IPS-18a (cell line): ENCODE data around the gene BGLAP.

ENCODE experiments used
- H3K27ac ChIP-seq: one replicate; pipeline ENCODE4 v1.5.1; 2013; ENCODE audit warnings: low read length
- H3K27me3 ChIP-seq: one replicate; pipeline ENCODE4 v1.6.1; 2013; ENCODE audit warnings: mild to moderate bottlenecking, low read length; ENCODE audit not compliant: control insufficient read depth, insufficient read depth
- H3K36me3 ChIP-seq: one replicate; pipeline ENCODE4 v1.6.1; 2013; ENCODE audit warnings: low read depth, low read length; ENCODE audit not compliant: control insufficient read depth
- H3K4me1 ChIP-seq: one replicate; pipeline ENCODE4 v1.6.1; 2013; ENCODE audit warnings: low read depth, low read length; ENCODE audit not compliant: control insufficient read depth
- H3K4me3 ChIP-seq: one replicate; pipeline ENCODE4 v1.5.1; 2013; ENCODE audit warnings: low read length
- H3K9ac ChIP-seq: one replicate; pipeline ENCODE4 v1.6.1; 2013; ENCODE audit warnings: mild to moderate bottlenecking, low read length, moderate library complexity
- H3K9me3 ChIP-seq: one replicate; pipeline ENCODE4 v1.6.1; 2013; ENCODE audit warnings: low read depth, low read length; ENCODE audit not compliant: control insufficient read depth

Gene BGLAP

GRCh38 chr1:156241926-156242325 lies at the start of gene BGLAP:
Gene BGLAP (plus strand): TSS chr1:156242184. CDS start chr1:156242232, 48 bp downstream.
- no peak within 1 kb of the TSS for H3K9ac ChIP-seq
- no peak within 1 kb of the TSS for H3K27ac ChIP-seq
- no peaks in the 10 kb centered on the region for H3K27me3 ChIP-seq
- peaks cover 20% of the 10 kb centered on the region for H3K36me3 ChIP-seq
- no peaks in the 10 kb centered on the region for H3K4me1 ChIP-seq
- no peak within 1 kb of the TSS for H3K4me3 ChIP-seq
- H3K9me3 ChIP-seq, result no peaks in the 10 kb centered on the region

DNA sequence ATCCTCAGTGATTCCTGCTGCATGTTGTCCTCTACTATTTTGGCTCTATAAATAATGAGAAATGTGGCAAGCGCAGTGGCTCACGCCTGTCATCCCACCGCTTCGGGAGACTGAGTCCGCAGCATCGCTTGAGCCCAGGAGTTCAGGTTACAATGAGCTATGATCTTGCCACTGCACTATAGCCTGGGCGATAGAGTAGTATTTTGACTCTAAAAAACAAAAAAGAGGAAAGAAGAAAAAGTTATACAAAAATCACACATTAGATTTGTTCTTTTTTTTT lies 48.8 kb upstream of the BGLAP start:
- Histone ChIP-seq H3K27ac (peak overlapping the region; percentile 65), H3K4me3 (peak overlapping the region; percentile 84), H3K36me3 (no peaks in the 10 kb centered on the region), H3K27me3 (no peaks in the 10 kb centered on the region), H3K9me3 (no peaks in the 10 kb centered on the region), H3K9ac (peak overlapping the region; percentile 24), H3K4me1 (peaks cover 4% of the 10 kb centered on the region)

GRCh38 chr1:156193488-156194299 lies 48.3 kb upstream of the BGLAP start, which contains the start of gene SLC25A44:
Gene SLC25A44 (plus strand): TSS chr1:156194104. CDS start chr1:156199848, 5,744 bp downstream.
- H3K4me1 ChIP-seq, result peaks cover 4% of the 10 kb centered on the region
- peak within 1 kb of the TSS; percentile 84 for H3K4me3 ChIP-seq
- H3K27me3 ChIP-seq, result no peaks in the 10 kb centered on the region
- no peaks in the 10 kb centered on the region for H3K36me3 ChIP-seq
- no peaks in the 10 kb centered on the region for H3K9me3 ChIP-seq
- peak within 1 kb of the TSS; percentile 53 for H3K9ac ChIP-seq
- peak within 1 kb of the TSS; percentile 65 for H3K27ac ChIP-seq

- Histone ChIP-seq H3K27me3 (no peaks in the 10 kb centered on the region), H3K27ac (no peak overlapping the region), H3K9me3 (no peaks in the 10 kb centered on the region), H3K36me3 (no peaks in the 10 kb centered on the region), H3K4me3 (peak overlapping the region; percentile 84), H3K9ac (peak overlapping the region; percentile 53), H3K4me1 (peaks cover 4% of the 10 kb centered on the region)
These were observed 47.7 kb upstream of the BGLAP start for GRCh38 chr1:156194300-156194652.

- Histone ChIP-seq H3K27ac (no peak overlapping the region), H3K9ac (no peak overlapping the region), H3K27me3 (no peaks in the 10 kb centered on the region), H3K36me3 (peaks cover 9% of the 10 kb centered on the region), H3K9me3 (no peaks in the 10 kb centered on the region), H3K4me3 (no peak overlapping the region), H3K4me1 (peaks cover 4% of the 10 kb centered on the region)
These were observed 46.1 kb upstream of the BGLAP start for GRCh38 chr1:156195853-156196252.

DNA sequence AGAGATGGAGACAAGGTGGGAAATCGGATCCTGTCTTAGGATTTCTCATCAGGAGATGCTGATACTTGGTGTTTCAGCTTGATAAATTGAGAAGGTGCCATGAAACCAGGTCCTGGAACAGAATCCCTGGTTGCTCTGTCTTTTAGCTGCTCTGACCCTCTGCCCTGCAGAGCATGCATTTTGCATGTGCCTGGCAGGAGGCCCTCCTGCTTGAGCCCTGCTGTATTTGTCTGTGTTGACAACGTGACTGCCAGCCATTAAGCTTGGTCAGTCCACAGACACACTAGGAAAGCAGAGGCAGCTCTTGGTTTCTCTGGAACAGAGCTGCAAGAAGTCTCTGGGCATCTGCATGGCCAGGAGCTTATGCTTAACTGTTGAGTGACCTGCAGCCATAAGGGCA lies 45.5 kb upstream of the BGLAP start:
- no peak overlapping the region for H3K4me3 ChIP-seq
- no peak overlapping the region for H3K27ac ChIP-seq
- no peaks in the 10 kb centered on the region for H3K9me3 ChIP-seq
- H3K4me1 ChIP-seq, result peaks cover 4% of the 10 kb centered on the region
- H3K27me3 ChIP-seq, result no peaks in the 10 kb centered on the region
- H3K36me3 ChIP-seq, result peaks cover 9% of the 10 kb centered on the region
- H3K9ac ChIP-seq, result no peak overlapping the region

DNA sequence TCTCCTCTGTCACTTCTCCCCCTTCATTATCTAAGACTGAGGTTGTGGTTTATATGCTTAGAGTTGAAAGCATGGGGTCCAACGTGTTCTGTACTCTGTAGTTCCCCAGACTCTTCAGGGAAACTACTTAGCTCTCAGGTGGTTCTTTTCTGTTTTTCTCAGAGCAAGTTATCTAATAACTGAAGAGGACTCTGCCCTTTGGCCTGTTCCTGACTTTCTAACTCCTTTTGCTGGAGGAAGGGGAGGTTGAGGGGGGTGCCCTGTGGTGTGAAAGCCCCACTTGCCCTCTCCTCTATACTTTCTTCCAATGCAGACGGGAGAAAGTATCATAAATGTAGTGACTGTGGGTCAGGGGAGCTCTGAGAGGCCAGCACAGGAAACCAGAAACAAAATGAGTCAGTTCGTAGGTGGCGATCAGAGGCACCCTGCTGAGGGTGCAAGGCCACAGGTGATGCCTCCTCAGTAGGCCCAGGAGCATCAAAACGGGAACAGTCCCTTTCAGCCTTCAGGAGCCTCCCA lies 43.1 kb upstream of the BGLAP start:
- Histone ChIP-seq H3K4me1 (no peaks in the 10 kb centered on the region), H3K27ac (no peak overlapping the region), H3K9ac (no peak overlapping the region), H3K4me3 (no peak overlapping the region), H3K36me3 (peaks cover 19% of the 10 kb centered on the region), H3K27me3 (no peaks in the 10 kb centered on the region), H3K9me3 (no peaks in the 10 kb centered on the region)

DNA sequence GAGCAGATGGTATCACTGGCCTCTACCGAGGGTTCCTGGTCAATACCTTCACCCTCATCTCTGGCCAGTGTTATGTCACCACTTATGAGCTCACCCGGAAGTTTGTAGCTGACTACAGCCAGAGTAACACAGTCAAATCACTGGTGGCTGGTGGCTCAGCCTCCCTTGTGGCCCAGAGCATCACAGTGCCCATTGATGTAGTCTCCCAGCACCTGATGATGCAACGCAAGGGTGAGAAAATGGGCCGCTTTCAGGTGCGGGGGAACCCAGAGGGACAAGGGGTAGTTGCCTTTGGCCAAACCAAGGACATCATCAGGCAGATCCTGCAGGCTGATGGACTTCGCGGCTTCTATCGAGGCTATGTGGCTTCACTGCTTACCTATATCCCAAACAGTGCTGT lies 41.9 kb upstream of the BGLAP start:
- H3K27me3 ChIP-seq, result no peaks in the 10 kb centered on the region
- no peak overlapping the region for H3K27ac ChIP-seq
- H3K4me1 ChIP-seq, result no peaks in the 10 kb centered on the region
- H3K9ac ChIP-seq, result no peak overlapping the region
- peaks cover 19% of the 10 kb centered on the region for H3K36me3 ChIP-seq
- H3K4me3 ChIP-seq, result no peak overlapping the region
- H3K9me3 ChIP-seq, result no peaks in the 10 kb centered on the region

- H3K27ac ChIP-seq, result no peak overlapping the region
- H3K9ac ChIP-seq, result no peak overlapping the region
- H3K27me3 ChIP-seq, result no peaks in the 10 kb centered on the region
- H3K4me3 ChIP-seq, result no peak overlapping the region
- H3K9me3 ChIP-seq, result no peaks in the 10 kb centered on the region
- peaks cover 19% of the 10 kb centered on the region for H3K36me3 ChIP-seq
- H3K4me1 ChIP-seq, result no peaks in the 10 kb centered on the region
These were observed 38.7 kb upstream of the BGLAP start for GRCh38 chr1:156203331-156203730.

GRCh38 chr1:156204686-156205085 lies 37.3 kb upstream of the BGLAP start:
- Histone ChIP-seq H3K9ac (no peak overlapping the region), H3K4me1 (no peaks in the 10 kb centered on the region), H3K27me3 (no peaks in the 10 kb centered on the region), H3K4me3 (no peak overlapping the region), H3K27ac (no peak overlapping the region), H3K9me3 (no peaks in the 10 kb centered on the region), H3K36me3 (peaks cover 23% of the 10 kb centered on the region)

- Histone ChIP-seq H3K36me3 (peaks cover 19% of the 10 kb centered on the region), H3K9ac (no peak overlapping the region), H3K27ac (no peak overlapping the region), H3K9me3 (no peaks in the 10 kb centered on the region), H3K4me3 (no peak overlapping the region), H3K4me1 (peaks cover 7% of the 10 kb centered on the region), H3K27me3 (no peaks in the 10 kb centered on the region)
These were observed 30.7 kb upstream of the BGLAP start for GRCh38 chr1:156211243-156211642.

- Histone ChIP-seq H3K9me3 (no peaks in the 10 kb centered on the region), H3K4me3 (peak overlapping the region; percentile 85), H3K36me3 (peaks cover 19% of the 10 kb centered on the region), H3K27me3 (no peaks in the 10 kb centered on the region), H3K4me1 (peaks cover 7% of the 10 kb centered on the region), H3K27ac (peak overlapping the region; percentile 97), H3K9ac (peak overlapping the region; percentile 97)
These were observed 29.9 kb upstream of the BGLAP start for GRCh38 chr1:156212130-156212529.
